Esophagus muscularis mucosa (tissue), 3 donors: ENCODE data around the gene ZC2HC1B.

Experiments
- CTCF ChIP-seq, 3 experiments: fragments of 200-600 bp in 2 of 3; fragments of 450-650 bp in 1 of 3; sonication (generic) in 2 of 3; IDR thresholded peaks; one replicate each; pipeline ENCODE4 v1.5.1; 2017 to 2019; ENCODE audit warnings: antibody characterized with exemption in 3 of 3, mild to moderate bottlenecking in 2 of 3, moderate library complexity in 1 of 3
- POLR2A ChIP-seq: fragments of 450-650 bp; IDR thresholded peaks from one replicate; pipeline ENCODE4 v1.6.1; 2017; ENCODE audit warnings: antibody characterized with exemption, moderate library complexity, mild to moderate bottlenecking, low read depth
- POLR2AphosphoS5 ChIP-seq, 2 donors: sonication (generic); formaldehyde crosslinking; IDR thresholded peaks; one replicate each; pipeline ENCODE4 v1.6.1; 2017; ENCODE audit warnings: antibody characterized with exemption in 2 of 2

GRCh38 chr6:143884216-143884900, 20.1 kb downstream of the ZC2HC1B start:
- no peak for TF ChIP-seq CTCF (IDR thresholded peaks at IDR 0.05)
- no peak for TF ChIP-seq POLR2A
- TF ChIP-seq POLR2AphosphoS5 (IDR thresholded peaks at IDR 0.05) = no peak
